22Rv1 (cell line): ENCODE results near the gene GMPPB.

Experiments
- ZFX ChIP-seq: fragments of 450-650 bp; IDR thresholded peaks from 2 replicates; pipeline ENCODE4 v1.6.1; 2017; ENCODE audit warnings: antibody characterized with exemption, borderline replicate concordance
- TF ChIP-seq, protein P1 (sequence below): fragments of 450-650 bp; IDR thresholded peaks from 2 replicates; pipeline ENCODE4 v1.5.1; 2017; ENCODE audit warnings: mild to moderate bottlenecking

DNA sequence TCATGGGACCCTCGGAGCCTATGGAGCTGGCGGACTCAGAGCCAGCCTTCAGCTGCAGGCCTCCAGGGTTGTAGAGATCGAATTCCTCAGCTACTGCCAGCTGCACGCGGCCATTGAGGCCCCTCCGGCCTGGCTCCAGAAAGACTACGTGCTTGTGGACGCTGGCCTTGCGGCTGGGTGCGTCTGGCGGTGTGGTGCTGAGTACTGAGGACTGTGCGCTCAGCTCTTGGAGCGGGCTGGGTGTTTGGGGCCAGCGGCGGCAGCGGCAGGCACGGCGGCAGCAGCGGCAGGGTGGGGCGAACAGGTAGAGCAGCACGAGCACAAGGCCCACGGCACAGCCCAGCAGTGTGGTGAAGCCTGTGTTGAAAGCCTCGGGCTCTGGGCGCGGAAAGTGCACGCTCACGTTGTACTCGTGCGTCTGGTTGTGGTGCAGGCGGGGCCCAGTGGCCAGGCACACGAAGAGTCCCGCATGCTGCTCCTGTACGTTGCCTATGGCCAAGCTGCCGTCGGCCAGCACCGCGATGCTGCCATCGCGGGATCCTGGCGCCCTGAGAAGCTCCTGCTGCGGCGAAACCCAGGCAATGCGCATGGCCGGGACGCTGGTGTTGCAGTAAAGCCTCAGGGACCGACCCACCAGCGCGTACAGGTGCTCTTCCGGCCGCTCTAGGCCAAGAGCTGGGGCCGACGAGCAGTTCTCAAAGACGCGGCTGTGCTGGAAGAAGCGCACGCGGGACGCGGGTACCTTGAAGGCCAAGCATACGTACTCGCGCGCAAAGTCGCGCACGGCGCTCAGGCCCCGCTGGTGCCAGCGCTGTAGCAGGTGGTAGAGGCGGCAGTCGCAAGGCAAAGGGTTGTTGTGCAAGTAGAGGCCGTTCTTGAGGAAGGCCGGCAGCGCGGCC lies 5.5 kb downstream of the GMPPB start:
- TF ChIP-seq, protein P1, sequence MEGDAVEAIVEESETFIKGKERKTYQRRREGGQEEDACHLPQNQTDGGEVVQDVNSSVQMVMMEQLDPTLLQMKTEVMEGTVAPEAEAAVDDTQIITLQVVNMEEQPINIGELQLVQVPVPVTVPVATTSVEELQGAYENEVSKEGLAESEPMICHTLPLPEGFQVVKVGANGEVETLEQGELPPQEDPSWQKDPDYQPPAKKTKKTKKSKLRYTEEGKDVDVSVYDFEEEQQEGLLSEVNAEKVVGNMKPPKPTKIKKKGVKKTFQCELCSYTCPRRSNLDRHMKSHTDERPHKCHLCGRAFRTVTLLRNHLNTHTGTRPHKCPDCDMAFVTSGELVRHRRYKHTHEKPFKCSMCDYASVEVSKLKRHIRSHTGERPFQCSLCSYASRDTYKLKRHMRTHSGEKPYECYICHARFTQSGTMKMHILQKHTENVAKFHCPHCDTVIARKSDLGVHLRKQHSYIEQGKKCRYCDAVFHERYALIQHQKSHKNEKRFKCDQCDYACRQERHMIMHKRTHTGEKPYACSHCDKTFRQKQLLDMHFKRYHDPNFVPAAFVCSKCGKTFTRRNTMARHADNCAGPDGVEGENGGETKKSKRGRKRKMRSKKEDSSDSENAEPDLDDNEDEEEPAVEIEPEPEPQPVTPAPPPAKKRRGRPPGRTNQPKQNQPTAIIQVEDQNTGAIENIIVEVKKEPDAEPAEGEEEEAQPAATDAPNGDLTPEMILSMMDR, result no peak
- TF ChIP-seq ZFX, result no peak
